DMS153 treated with DMSO at 0.1 percent for 48 hours (cell line): ENCODE results near the gene MAP3K19.
"Not testable (repeated sequence)": the region's sequence is repeated elsewhere in the genome, so short reads cannot be mapped to it uniquely, and the experiment has no call there.

Source experiments
- DNase-seq: peaks from one replicate; lab custom pipeline; 2025; ENCODE audit not compliant: unreplicated experiment; lab: John Stamatoyannopoulos, UW

Gene MAP3K19, protein sequence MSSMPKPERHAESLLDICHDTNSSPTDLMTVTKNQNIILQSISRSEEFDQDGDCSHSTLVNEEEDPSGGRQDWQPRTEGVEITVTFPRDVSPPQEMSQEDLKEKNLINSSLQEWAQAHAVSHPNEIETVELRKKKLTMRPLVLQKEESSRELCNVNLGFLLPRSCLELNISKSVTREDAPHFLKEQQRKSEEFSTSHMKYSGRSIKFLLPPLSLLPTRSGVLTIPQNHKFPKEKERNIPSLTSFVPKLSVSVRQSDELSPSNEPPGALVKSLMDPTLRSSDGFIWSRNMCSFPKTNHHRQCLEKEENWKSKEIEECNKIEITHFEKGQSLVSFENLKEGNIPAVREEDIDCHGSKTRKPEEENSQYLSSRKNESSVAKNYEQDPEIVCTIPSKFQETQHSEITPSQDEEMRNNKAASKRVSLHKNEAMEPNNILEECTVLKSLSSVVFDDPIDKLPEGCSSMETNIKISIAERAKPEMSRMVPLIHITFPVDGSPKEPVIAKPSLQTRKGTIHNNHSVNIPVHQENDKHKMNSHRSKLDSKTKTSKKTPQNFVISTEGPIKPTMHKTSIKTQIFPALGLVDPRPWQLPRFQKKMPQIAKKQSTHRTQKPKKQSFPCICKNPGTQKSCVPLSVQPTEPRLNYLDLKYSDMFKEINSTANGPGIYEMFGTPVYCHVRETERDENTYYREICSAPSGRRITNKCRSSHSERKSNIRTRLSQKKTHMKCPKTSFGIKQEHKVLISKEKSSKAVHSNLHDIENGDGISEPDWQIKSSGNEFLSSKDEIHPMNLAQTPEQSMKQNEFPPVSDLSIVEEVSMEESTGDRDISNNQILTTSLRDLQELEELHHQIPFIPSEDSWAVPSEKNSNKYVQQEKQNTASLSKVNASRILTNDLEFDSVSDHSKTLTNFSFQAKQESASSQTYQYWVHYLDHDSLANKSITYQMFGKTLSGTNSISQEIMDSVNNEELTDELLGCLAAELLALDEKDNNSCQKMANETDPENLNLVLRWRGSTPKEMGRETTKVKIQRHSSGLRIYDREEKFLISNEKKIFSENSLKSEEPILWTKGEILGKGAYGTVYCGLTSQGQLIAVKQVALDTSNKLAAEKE (N-terminal part only)

DNA sequence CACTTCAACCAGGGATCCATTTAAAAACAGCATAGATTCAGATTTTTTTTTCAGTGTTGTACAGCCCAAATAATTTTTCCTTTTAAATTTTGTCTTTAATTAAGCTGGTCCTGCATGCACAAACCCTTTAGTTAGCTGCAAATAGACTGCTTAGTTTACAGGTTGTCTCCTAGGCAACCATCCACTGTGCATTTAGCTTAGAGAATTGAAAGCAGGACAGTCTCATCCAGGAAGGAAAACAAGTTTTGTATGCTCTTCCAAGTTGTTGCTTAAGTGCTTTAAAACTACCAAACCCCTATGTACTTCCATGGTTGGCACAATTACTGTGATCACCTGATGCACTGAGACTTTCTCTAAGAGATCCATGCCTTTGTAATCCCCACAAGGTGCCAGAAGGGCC is at the start of gene MAP3K19:
TSS of gene MAP3K19 (minus strand) at position 148 of the 400 bp plus-strand sequence. CDS start 22,800 bp downstream, outside the sequence.
- DNase-seq: no peak

DNA sequence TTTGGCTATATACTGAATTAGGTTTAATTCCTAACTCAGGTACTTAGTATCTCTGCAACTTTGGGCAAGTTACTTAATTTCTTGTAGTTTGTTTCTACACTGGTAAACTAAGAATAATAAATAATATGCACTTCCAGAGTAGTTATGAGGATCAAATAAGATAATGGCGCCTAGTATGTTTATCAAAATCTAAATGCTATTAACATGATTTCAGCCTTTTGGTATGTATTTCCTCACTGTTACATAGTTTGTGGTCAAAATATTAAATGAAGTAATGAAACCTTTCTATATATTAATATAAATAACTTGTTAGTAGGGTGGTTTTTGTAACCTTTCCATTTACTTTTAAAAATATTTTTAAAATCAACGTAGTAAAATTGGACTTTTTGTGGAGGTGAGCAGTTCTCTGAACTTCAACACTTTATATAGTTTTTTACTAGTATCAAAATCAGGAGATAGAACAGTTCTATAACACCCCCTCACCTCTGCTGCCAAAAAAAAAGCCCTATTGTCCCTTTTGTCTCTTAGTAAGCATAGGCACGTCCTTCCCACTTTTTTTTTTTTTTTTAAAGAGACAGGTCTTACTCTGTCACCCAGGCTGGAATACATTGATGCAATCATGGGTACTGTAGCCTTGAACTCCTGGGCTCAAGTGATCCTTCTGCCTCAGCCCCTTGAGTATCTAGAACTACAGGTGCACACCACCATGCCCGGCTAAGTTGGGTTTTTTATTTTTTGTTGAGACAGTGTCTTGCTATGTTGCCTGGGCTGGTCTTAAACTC is 49.6 kb upstream of the MAP3K19 start:
- DNase-seq: no peak

DNA sequence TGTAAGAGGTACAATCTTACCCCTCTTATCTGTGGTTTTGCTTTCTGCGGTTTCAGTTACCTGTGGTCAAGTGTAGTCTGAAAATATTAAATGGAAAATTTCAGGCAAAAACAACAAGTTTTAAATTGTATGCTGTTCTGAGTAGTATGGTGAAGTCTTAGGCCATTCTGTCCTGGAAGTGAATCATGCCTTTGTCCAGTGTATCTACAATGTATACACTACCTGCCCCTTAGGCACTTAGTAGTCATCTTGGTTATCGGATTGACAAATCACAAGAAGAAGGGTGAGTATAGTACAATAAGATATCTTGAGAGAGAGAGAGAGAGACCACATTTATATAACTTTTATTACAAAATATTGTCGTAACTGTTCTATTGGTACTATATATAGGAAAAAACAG is 48.3 kb upstream of the MAP3K19 start:
- no peak for DNase-seq

DNA sequence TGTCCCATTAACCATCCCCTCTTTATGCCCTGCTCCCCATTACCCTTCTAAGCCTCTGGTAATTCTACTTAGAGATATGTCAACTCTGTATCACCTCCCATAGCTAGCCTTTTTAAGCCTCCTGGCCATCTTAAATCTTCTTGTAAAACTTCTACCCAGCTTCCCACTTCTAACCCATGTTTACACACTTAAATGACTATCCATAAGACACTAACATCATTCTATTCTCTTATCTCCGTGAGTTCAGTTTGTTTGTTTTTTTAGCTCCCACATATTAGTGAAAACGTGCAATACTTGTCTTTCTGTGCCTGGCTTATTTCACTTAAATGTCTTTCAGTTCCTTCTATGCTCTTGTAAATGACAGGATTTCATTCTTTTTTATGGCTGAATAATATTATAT is 47.3 kb upstream of the MAP3K19 start:
- DNase-seq: no peak

DNA sequence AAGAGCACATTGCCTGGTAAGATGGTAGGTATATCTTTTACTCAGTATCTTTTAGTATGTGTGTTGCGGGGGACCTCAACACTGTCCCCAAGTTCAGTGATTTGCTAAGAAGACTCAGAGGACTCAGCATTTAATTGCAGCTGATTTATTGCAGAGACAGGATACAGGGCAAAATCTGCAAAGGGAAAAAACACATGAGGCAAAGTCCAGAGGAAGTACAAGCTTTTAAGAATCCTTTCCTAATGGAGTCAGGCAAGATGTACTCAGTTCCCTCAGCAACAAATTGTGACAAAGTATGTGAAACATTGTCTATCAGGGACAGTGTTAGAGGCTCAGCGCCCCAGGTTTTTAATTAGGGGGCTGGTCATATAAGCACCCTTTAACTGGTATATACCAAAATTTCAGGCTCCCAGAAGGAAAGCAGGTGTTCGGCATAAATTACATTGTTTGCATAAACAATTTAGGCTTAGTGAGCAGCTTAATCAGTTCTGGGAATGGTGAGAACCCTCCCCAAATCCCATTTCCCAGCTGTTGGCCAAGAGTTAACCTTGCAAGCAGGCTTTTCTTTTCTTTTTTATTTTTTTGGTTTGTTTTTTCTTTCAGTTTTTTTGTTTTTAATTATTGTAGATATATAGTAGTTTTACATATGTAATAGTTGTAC is 46.6 kb upstream of the MAP3K19 start:
- no peak for DNase-seq

DNA sequence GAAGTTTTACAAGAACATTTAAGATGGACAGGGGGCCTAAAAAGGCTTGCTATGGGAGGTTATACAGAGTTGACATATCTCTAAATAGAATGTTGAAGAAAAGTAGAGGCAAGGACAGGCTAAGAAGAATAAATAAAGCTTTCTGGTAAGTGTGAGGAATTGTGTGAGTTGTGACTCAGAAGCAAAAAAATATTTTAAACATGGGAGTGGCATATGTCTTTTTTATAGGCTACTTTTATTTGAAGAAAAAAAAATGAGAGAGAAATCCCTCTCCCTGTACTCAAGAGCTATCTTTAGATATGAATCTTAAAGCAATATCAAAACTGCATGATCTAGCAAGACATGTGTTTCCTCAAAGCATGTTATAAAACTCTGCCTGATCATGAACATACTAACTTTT is 45.9 kb upstream of the MAP3K19 start:
- DNase-seq: no peak

DNA sequence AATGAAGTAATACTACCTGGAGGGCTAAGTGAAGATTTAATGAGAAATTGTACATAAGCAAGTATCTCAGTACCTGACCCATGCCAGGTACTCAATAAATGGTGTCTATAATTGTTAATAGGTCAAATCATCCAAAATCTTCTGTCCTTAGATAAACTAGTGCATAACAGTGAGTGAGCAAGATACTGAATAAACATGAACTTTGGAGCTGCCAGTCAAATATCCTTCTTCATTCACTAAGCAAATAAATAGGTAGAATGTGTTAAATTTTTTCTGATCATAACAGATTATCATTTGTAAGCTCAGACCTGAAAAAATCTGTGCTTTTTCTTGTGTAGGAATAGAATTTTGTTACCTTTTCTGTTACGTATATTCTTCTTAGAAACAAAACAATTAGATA is 44.4 kb upstream of the MAP3K19 start:
- DNase-seq: no peak

DNA sequence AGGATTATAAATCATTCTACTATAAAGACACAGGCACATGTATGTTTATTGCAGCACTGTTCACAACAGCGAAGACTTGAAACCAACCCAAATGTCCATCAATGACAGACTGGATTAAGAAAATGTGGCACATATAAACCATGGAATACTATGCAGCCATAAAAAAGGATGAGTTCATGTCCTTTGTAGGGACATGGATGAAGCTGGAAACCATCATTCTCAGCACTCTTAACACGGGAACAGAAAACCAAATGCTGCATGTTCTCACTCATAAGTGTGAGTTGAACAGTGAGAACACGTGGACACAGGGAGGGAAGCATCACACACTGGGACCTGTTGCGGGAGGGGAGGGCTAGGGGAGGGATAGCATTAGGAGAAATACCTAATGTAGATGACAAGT is 42.4 kb upstream of the MAP3K19 start:
- DNase-seq: not testable (repeated sequence)

DNA sequence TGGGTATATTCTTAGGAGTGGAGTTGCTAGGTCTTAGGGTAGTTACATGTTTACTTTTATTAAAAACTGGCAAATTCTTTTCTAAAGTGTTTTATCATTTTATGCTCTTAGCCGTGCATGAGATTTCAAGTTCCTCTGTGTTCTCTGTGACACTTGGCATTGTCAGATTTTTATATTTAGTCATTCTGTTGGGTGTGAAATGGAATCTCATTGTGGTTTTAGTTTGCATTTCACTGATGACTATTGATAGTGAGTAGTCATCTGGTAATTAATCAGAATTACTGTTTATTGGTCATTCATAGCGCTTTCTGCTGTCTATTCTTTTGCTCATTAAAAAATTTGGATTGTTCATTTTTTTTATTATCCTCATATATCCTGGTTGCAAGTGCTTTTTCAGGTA is 39.0 kb upstream of the MAP3K19 start:
- DNase-seq: no peak

DNA sequence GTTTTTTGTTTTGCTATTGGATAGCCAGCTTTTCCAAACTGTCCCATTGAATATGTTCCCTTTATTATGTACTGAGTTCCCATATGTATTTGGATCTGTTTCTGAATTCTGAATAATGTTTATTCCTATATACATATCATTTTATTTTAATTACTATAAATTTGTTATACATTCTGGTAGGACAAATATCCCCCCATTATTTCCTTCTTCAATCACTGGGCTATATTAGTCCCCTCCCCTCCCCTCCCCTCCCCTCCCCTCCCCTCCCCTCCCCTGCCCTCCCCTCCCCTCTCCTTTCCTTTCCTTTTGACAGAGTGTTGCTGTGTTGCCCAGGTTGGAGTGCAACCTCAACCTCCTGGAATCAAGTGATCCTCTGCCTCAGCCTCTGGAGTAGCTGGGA is 31.2 kb upstream of the MAP3K19 start:
- no peak for DNase-seq

DNA sequence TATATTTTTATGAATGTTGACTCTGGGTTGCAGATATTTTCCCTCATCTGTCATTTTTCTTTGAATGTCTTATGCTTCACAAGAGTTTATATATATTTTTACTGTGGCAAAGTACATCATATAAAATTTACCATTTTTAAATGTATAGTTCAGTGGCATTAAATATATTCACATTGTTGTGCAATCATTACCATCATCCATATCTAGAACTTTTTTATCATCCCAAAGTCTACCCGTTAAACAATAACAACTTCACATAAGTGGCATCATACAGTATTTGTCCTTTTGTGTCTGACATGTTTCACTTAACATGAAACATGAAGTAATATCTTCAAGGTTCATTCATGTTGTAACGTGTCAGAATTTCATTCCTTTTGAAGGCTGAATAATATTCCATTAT is 29.3 kb upstream of the MAP3K19 start:
- no peak for DNase-seq

DNA sequence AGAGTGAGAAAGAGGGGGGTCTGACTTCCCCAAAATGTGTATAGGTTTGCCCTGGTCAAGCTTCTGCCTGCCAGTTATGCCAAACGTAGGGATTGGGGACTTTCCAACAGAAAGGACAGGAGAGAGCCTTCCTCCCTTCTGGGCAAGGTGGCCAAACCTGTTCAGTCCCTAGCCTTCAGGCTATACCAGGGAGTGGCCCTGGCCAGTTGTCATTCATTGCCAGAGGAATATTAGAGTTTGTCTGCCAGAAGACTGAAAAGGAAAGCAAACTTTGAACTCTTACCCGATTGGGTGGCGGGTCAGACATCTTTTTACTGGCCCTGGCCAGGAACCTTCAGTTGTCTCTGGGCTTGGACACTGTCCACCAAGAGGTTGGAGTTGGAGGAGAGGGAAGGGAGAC is 27.0 kb upstream of the MAP3K19 start:
- DNase-seq: no peak

DNA sequence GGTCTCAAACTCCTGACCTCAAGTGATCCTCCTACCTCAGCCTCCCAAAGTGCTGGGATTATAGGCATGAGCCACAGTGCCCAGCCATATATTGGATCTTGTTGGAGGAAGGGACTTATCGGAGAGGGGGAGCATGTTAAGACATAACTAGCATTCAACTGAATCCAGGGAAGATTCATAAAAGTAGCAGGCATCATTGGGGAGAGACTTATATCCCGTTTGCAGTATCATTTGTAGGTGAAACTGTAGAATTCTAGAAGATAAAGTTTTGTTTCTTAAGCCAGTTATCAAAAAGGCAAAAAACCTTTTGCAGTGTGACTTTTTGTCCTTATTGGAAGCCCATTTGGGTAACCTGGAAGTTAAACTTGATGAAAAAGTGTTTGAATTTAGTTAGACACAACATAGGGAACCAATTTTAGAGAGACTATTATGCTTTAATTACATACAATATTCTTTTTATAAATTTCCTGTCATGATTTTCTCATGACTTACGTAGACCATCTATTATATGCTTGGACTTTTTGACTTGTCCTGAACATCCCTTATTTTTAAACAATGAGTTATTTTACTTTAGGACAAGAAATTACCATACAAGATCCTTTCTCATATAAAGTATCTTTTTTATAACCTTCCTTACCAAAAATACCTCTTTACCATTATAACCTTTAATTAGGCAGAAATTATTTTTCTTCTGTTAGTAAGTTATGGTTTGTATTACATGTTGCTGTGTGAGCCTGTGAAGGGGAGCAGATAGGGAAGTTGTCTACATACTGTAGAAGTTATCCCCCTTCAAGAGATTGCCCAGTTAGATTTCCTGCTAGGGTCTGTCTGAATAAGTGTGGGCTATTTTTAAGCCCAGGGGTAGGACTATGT is 25.1 kb upstream of the MAP3K19 start:
- no peak for DNase-seq

DNA sequence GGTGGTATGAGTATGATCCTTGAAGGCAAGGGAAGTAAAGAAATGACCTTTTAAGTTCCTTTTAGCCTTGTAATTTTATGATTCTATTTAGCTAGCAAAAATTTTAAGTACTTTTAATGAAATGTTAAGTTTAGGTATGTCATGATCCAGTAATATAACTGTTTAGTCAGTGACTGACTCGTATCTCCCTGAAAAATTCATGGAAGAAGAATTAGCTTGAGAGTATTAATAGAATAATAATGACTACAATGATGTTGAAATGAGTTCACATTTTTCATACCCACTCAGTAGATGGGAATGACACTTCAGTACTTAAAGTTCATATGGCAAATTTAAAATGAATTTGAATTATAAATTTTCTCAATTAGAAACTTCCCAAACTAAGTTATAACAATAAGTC is 19.5 kb upstream of the MAP3K19 start:
- DNase-seq: no peak

DNA sequence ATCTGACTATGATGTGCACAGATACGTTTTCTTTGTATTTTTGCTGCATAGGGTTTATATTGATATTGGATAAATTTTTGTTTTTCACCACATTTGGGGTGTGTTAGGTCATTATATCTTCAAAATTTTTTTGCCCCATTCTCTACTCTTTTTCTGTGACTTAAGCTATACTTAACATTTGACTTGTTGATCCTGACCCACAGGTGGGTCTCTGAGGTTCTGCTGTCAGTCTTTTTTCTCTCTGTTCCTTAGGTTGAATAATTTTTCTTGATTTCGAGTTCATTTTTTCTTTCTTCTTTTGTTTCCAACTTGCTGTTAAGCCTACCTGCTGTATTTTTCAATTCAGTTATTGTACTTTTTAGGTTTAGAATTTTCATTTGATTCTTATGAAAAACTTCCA is 16.9 kb upstream of the MAP3K19 start:
- no peak for DNase-seq

DNA sequence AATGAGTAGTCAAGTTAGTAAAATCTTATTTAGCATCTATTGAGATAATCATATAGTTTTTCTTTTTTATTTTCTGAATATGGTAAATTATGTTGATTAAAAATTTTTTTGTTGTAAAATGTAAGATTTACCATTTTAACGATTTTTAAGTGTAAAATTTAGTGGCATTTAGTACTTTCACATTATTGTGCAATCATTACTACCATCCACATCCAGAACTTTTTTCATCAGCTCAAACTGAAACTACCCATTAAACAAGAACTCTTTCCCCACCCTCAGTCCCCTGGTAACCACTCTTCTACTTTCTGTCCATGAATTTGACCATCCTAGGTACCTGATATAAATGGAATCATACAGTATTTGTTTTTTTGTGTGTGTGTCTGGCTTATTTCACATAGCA is 16.0 kb upstream of the MAP3K19 start:
- DNase-seq: no peak

DNA sequence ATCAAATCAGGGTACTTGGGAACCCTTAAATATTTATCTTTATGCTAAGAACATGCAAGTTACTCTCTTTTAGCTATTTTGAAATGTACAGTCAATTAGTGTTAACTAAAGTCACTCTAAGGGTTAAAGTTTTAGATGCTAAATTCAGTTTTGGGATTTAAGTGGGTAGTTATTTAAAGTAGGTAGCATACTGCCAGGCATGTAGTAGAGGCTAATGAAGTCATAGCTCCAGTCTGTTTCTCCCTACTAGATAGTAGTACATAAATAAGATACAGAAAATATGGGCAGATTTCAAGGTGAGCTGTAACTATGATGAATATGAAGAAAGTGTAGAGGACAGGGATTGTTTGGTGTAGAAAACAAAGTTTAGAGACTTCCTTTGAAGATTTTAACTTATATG is 12.3 kb upstream of the MAP3K19 start:
- no peak for DNase-seq

DNA sequence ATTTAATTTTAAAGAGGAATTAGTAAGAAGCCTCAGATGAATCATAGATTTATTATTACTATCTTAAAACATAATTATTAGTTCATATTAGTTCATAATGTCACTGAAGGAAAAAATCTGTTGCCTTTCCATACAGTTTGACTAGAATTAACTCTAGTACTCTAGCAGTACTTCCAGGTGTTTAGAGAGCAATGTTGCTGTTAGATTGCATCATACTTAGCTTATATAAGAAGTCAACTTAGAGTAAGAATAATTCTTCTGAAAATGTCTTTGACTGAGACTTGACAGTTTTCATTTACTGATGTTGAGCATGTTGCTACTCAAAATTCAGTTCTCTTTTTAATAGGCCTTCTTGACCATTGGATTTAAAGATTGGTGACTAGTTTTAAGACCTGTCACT is 9.5 kb upstream of the MAP3K19 start:
- DNase-seq: no peak

DNA sequence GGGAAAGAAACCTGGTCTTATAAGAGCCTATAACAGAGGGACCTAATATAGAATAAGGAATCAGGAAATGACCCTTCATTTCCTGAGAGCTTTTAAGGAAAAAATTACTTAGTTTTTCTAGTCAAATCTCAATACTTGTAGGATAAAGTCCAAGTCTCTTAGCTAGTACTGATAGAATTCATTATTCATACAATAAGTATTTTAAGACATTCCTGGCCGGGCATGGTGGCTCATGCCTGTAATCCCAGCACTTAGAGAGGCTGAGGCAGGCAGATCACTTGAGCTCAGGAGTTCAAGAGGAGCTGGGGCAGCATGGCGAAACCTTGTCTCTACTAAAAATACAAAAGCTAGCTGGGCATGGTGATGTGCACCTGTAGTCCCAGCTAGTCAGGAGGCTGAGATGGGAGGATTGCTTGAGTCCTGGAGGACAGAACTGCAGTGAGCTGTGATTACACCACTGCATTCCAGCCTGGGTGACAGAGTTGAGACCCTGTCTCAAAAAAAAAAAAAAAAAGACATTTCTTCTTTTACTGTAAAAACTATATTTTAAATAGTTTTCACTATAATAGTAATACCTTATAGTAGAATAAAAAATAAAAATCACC is 8.0 kb upstream of the MAP3K19 start:
- DNase-seq: no peak
